ENCODE data around the gene MGST2. TPM values are rescaled to one million over a fixed set of nuclear protein-coding genes. Genes with fewer than 3 reads are reported as not detected.

Gene MGST2
- total RNA-seq, 2 donors from 2014 or later: 23.4 to 44.1 TPM

DNA sequence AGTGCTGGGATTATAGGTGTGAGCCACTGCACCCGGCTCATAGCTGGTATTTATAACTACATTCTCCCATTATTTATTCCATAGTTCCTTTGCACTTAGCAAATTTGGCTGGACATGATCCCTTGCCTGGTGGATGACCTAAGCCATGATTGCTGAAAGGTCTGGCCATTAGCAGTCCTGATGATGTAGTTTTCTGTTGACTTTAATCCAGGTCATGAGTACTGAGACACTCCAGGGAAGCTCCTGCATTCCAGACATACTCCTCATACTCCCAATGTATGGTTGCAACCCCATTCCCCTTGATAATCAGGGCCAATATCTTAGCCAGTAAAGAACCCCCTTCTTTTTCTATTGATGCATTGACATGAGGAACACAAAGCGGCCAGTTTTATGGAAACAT lies 24.4 kb upstream of the MGST2 start:
- Histone ChIP-seq H3K27ac (no peak overlapping the region), H3K27me3 (no peaks in the 10 kb centered on the region), H3K36me3 (replicated peaks in 1 of 2; ENCODE audit: insufficient read depth in 1 of 2, low read depth in 2 of 2) (no peaks in the 10 kb centered on the region), H3K4me1 (no peaks in the 10 kb centered on the region), H3K9me3 (no peaks in the 10 kb centered on the region), H3K4me3 (no peak overlapping the region)
- no peak for TF ChIP-seq POLR2A (IDR thresholded peaks at IDR 0.05)
- TF ChIP-seq, protein P1, sequence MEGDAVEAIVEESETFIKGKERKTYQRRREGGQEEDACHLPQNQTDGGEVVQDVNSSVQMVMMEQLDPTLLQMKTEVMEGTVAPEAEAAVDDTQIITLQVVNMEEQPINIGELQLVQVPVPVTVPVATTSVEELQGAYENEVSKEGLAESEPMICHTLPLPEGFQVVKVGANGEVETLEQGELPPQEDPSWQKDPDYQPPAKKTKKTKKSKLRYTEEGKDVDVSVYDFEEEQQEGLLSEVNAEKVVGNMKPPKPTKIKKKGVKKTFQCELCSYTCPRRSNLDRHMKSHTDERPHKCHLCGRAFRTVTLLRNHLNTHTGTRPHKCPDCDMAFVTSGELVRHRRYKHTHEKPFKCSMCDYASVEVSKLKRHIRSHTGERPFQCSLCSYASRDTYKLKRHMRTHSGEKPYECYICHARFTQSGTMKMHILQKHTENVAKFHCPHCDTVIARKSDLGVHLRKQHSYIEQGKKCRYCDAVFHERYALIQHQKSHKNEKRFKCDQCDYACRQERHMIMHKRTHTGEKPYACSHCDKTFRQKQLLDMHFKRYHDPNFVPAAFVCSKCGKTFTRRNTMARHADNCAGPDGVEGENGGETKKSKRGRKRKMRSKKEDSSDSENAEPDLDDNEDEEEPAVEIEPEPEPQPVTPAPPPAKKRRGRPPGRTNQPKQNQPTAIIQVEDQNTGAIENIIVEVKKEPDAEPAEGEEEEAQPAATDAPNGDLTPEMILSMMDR (IDR thresholded peaks at IDR 0.05): no peak
- WGBS, 2 donors: 91 to 94% methylated on average over 2 of the region's 2 CpGs
- DNase-seq: no peak
- ATAC-seq: no peak
- intact Hi-C loops (cut with DNase I): no loop called here

DNA sequence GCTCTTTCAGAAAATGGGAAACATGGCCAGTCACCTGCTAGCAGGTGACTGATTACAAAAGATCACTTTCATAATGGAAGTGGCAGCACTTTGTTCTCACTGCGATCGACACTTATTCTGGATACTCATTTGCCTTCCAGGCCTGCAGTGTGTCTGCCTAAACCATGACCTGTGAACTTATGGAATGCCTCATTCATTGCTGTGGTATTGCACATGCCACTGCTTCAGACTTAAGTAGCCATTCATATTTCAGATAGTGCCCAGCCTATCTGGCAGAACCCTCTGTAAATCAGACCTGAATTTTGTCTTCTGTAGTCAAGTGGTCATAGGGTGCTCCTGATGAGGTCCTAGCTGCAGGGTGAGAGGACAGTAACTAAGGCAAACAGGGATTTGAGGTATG lies 23.3 kb upstream of the MGST2 start:
- Histone ChIP-seq H3K36me3 (replicated peaks in 1 of 2; ENCODE audit: insufficient read depth in 1 of 2, low read depth in 2 of 2) (no peaks in the 10 kb centered on the region), H3K4me1 (no peaks in the 10 kb centered on the region), H3K9me3 (no peaks in the 10 kb centered on the region), H3K27me3 (no peaks in the 10 kb centered on the region), H3K4me3 (no peak overlapping the region), H3K27ac (no peak overlapping the region)
- TF ChIP-seq, protein P1 (IDR thresholded peaks at IDR 0.05): no peak
- no peak for TF ChIP-seq POLR2A (IDR thresholded peaks at IDR 0.05)
- intact Hi-C loops (cut with DNase I): no loop called here
- 57 to 88% methylated on average over 2 of the region's 2 CpGs for WGBS, 2 donors
- ATAC-seq: no peak
- no peak for DNase-seq

DNA sequence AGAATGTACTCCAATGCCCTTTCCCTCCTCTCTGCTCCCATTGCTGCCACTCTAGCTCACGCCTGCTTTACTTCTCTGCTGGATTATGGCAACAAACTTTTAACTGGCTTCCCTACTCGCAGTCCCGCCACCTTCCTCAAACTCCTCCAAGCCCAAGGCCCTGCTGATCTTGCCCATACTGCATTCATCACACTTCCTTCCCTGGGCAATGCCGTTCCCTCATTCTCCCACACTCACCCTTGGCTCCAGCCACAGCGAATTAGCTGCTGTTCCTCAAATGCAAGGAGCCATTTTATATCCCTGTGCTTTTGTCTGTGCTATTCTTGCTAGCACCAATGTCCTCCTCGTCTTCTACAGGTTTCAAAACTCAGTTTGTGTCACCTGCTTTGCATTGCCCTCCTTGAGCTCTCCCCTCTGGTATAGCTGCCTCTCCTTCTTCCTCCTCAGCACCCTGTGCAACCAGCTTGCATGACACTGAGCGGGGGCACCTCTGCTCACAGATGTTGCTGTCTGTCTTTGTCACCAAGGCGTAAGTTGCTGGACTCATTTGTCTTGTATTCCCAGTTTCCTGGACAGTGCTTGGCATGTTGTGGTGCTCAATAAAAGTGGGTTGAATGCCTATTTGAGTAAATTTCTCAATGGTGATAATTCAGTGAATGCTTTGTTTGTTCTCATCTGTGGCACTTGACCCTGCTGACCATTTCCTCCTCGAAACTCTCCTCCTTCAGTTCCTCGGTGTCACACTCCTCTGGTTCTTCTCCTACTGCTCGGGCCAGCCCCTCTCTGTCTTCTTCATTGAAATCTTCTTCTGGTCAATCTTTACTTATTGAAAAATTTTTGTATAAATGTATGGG lies 22.4 kb upstream of the MGST2 start:
- ATAC-seq: no peak
- H3K4me1 ChIP-seq: no peaks in the 10 kb centered on the region
- no peaks in the 10 kb centered on the region for H3K27me3 ChIP-seq
- WGBS, 2 donors: 77% methylated on average over 11 of the region's 11 CpGs
- no peak overlapping the region for H3K4me3 ChIP-seq
- DNase-seq: no peak
- intact Hi-C loops (cut with DNase I): no loop called here
- no peaks in the 10 kb centered on the region for H3K9me3 ChIP-seq
- no peaks in the 10 kb centered on the region for H3K36me3 ChIP-seq (replicated peaks in 1 of 2; ENCODE audit: insufficient read depth in 1 of 2, low read depth in 2 of 2)
- TF ChIP-seq, protein P1 (IDR thresholded peaks at IDR 0.05): no peak
- no peak for TF ChIP-seq POLR2A (IDR thresholded peaks at IDR 0.05)
- H3K27ac ChIP-seq: no peak overlapping the region

DNA sequence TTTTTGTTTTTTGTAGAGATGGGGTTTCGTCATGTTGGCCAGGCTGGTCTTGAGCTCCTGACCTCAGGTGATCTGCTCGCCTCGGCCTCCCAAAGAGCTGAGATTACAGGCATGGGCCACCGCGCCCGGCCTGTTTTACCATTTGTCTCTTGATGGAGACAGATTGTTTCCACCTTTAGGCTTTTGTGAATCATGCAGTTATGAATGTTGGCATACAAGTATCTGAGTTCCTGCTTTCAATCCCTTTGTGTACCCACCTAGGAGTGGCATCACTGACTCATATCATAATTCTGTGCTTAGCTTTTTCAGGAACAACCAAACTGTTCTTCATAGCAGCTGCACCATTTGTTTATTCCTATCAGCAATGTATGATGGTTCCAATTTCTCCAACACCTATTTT lies 20.2 kb upstream of the MGST2 start:
- no peaks in the 10 kb centered on the region for H3K36me3 ChIP-seq (replicated peaks in 1 of 2; ENCODE audit: insufficient read depth in 1 of 2, low read depth in 2 of 2)

More for the DNA sequence above, 20.2 kb upstream of the MGST2 start:
- Histone ChIP-seq H3K27me3 (no peaks in the 10 kb centered on the region), H3K4me3 (no peak overlapping the region), H3K4me1 (no peaks in the 10 kb centered on the region), H3K9me3 (no peaks in the 10 kb centered on the region), H3K27ac (no peak overlapping the region)
- DNase-seq: no peak
- ATAC-seq: no peak
- 90% methylated on average over 6 of the region's 6 CpGs for WGBS, 2 donors
- intact Hi-C loops (cut with DNase I): no loop called here
- no peak for TF ChIP-seq POLR2A (IDR thresholded peaks at IDR 0.05)
- TF ChIP-seq, protein P1 (IDR thresholded peaks at IDR 0.05): no peak

Measured in body of pancreas (tissue), 4 donors.